NCI-H2081 (cell line): ENCODE data around the gene MYB.

Experiments
- DNase-seq, 2 experiments: peaks; one replicate each; lab custom pipeline; 2025; lab: John Stamatoyannopoulos, UW

MYB gene

DNA sequence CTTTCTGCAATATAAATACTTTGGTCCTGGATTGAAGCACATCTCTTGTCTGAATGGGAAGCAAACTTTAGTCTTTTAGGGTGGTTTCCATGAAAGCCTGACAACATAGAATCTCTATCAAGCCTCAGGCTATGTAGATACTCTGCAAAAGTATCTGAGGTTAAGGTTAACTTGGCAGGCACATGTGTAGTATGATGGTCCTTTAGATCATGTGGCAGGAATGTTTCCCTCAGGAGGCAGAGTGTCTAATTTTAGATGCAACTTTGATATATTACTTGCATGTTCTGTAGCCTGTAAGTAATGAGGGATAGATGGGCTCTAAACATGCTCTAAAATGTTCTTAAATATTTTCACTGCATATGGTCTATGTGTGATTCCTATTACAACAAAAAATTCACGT lies 8.2 kb downstream of the MYB start:
- DNase-seq: no peak

DNA sequence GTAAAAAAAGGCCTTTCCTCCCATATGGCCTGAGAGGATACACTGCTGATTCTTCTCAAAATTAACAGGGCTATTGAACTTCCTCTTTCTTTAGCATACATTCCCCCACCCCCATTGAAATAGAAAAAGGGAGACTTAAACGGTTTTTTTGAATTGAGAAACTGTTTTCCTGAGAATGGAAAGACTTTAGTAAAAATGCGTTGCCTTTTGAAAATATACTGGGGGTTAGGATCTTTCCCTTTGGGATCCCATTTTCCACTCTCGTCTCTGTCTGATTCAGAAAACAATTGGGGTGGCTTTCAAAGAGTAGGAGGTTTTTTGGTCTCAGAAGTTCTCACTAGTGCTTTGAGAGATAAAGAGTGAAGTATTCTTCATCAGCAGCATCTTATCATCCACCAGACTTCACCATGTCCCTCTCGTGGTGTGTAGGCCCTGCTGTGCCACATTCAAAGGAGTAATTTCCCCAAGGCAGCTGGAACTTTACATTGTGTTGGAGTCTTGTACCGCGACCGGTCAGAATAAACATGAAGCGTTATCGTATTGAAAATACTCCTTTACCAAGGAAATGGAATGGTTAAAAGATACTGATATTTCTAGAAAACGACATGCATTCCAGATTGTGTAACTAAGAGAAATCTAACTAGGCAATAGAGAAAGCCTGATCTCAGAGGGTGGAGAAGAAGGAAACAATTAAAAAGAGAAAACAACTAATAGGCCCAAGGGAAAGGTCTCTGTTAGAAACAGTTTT lies 10.6 kb downstream of the MYB start:
- DNase-seq: no peak

DNA sequence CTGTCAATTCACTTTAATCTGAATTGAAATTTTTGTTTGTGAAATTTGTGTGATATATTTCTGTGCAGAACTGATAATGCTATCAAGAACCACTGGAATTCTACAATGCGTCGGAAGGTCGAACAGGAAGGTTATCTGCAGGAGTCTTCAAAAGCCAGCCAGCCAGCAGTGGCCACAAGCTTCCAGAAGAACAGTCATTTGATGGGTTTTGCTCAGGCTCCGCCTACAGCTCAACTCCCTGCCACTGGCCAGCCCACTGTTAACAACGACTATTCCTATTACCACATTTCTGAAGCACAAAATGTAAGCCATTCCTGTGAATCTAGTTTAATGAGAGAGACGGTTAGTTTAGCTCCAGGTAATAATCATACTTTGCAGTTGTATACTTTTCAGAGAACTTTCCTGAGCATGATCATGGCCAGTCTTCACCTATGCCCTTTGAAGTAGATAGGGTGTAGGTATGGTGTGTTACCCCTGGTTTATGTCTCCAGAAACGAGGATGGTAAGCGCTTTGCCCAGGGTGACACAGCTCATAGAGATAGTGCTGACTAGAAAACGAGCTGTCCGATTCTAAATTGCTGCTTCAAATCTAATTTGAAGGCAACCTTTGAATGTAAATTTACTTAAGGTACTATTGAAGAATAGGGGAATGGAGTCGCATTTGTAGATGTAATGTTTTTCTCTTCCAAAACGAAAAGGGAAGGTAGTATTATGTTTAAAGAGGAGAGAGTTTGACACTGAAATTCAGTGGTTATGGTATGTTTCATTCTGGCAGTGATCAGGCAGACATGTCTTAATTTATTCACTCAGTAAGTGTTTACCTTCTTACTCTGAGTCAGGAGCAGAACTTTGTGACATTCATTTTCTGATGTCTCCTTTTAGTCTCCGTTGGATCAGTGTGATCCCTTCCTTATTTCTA lies 11.4 kb downstream of the MYB start:
- DNase-seq: no peak

DNA sequence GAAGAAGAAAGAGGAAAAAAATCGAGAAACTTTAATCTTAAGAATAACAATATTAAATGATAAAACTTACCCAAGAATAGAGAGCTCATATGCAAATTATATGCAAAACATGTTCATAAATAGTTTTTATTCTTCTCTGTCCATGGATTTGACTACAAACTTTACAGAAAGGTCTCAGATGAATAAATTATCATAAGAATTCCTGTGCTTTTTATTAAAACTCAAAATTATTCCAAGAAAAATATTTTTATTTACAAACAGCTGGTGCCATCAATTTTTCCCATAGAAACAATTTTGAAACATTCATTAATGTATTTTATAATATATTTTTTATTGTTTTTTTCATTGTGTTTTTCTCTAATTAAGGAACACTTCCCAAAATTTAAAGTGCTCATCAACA lies 12.1 kb downstream of the MYB start:
- no peak for DNase-seq

DNA sequence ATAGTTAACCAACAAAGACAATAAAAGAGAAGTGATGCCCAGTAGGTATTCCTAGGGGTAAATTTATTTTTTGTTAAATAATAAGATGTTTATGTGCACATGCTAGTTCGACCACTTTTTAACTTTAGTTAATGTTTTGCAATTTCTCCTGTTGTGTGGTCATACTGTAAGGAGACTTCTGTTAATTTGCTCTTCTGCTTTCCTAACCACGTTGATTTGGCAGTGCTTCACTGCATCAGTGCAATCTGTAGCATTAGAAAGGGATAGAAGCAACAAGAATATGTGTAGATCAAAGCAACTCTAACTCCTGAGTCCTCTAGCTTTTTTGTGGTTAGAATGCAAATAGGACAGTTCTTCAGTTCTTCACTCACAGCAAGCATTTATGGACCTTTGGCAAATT lies 13.9 kb downstream of the MYB start:
- DNase-seq: no peak

DNA sequence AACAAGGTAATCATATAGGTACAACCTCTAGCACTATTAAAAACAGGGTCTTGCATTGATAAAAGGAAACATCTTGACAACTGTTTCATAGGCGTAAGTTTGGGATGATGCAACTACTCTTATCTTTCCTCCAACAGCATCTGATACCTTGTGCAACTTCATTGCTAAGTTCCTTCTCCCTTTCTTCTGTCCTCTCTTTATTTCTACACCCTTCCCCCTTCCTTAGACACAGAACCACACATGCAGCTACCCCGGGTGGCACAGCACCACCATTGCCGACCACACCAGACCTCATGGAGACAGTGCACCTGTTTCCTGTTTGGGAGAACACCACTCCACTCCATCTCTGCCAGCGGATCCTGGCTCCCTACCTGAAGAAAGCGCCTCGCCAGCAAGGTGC lies 14.4 kb downstream of the MYB start:
- peak in 1 of 2 experiments; percentile 14 for DNase-seq

DNA sequence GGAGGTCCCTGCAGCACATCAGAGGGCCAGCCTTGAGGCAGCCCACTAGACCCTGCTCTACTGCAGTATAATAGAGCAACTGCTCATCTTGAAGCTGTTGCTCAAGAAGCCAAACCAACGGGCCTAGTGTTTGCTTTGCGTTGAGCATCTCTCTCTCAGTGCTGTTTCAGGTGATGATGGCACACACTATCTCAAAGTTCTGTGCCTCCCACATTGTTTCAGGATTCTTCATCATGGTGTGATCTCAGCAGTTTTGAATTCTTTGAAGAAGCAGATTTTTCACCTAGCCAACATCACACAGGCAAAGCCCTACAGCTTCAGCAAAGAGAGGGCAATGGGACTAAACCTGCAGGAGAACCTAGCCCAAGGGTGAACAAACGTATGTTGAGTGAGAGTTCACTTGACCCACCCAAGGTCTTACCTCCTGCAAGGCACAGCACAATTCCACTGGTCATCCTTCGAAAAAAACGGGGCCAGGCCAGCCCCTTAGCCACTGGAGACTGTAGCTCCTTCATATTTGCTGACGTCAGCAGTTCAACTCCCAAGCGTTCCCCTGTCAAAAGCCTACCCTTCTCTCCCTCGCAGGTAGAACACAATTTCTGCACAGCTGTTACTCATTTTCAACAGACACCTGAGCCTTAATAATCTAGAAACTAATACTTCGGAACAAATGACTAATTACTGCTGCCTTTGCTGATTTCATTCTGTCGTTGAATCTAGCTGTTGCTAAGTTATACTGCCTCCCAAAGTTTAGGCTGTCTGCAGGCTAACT lies 15.8 kb downstream of the MYB start:
- no peak for DNase-seq

DNA sequence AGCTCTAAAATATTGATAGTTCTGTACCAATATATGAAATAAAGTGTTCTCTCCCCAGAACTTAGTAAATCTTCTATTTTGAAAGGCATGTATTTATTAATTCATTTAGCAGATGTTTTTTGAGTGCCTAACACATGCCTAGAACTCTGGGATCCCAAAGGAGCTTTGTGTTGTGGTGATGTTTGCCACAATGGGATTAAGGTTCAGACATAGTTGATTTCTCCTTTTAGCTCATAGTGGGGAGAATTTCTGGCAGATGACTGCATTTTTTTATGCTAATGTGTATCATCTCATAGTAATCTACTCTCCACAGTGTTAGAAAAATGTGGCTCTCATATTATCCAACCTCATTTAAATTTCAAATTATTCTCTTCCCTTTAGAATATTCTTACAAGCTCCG lies 21.7 kb downstream of the MYB start:
- no peak for DNase-seq

DNA sequence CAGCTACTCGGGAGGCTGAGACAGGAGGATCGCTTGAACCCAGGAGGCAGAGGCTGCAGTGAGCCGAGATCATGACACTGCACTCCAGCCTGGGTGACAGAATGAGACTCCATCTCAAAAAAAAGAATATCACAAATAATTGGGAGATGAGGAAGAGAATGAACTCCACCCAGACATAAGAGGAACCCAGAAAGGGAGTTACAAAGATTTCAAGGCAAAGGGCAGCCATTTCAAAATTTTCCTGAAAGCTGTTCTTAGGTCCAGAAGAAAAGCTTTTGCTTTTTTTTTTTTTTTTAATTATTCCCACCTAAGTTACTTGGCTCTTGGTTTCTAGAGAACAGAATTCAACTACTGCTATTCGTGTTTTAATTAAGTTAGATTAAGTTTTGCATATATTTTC lies 23.8 kb downstream of the MYB start:
- DNase-seq: no peak

DNA sequence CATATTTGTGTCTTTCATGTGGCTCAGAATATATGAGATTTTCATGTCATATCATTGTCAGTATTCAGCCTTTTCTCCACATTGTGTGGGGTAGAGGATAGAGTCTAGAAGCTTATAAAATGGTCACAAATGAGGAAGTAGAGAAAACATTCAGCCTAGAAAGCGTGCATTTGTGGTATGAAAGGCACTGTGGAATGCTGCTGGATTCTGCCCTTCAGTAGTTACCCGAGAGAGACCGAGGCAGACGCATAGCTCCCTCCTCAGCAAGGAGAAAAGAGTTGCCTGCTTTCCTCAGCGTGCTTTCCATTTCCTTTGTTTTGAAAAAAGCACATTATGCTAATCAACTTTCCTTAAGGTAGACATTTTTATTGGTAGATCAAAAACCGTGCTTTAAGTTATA lies 28.7 kb downstream of the MYB start:
- no peak for DNase-seq

DNA sequence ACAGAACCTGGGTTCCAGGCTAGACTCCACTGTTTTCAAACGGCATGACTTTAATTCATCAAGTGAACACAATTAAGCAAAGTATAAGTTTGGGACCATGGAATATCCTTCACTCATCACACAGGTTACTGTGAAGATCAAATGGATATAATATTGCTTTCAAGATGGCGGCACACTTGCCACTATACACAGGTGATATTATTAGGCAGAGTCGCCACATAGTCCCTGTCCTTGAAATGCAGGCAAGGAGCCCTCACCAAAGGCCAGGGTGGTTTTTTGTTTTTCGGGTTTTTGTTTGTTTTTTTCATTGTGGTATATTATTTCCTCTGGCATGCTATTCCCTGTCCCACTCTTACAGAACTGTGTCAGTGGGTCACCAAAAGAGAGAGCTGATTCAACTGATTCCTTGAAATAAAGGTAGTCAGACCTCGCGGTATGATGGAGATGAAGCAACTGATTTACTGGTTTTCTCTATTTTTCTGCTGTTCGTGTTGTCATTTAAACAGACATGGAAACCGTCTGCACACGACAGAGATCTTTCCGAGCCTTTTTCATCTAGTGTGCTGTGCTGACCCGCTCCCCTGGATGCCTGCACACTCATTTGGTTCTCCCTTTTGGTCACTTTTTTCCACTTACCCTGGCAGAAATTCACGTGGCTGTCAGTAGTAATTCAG lies 29.7 kb downstream of the MYB start:
- DNase-seq: no peak

DNA sequence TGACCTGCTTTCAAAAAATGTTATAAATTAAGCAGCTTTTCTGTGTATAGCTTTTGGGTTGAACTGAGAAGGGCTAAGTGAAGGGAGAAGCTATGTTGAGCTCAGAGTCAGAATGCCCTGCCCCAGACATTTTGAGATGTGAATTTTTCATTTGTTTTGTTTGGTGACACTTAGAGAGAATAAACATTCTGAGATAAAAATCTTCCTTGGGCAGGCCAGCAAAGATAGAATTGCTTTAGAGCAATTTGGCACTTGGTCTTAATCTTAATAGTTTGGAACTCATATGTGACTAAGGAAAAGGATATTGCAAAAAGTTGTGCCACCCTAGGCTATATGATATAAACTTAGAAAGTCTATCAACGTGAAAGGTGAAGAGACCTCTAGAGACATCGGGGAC lies 30.2 kb downstream of the MYB start:
- DNase-seq: no peak

DNA sequence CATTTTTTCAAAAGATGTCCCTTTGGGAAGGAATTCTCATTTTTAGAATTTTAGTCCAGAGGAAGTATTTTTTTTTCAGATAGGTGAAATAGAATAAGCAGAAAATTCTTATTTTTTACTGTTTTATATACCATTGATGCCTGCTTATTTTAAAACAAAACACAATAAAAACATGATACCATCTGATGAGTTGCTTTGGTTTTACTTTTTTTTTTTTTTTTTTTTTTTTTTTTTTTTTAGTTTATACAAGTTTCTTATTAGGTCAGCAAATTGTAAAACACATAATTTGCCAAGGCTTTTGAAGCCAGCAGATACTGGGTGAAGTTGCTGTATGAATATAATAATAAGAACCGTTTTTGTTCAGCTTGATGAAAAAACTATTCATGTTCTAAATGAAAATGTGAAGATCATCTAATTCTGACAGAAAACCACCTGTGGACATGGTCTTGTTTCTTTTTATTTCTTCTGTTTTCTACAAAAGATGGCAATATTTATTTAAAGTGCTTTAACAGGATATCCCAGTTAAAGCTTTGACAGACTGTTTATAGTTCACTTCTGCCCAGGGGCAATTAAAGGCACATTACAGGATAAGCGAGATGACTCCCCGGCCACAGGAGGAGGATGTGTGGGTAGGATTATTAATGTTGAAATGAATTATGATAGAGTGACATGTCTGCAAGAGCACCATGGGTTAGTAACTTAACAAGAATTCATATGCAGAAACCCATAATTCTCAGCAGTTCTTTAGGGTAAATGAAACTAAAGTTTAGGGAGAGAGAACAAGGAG lies 31.1 kb downstream of the MYB start:
- no peak for DNase-seq

DNA sequence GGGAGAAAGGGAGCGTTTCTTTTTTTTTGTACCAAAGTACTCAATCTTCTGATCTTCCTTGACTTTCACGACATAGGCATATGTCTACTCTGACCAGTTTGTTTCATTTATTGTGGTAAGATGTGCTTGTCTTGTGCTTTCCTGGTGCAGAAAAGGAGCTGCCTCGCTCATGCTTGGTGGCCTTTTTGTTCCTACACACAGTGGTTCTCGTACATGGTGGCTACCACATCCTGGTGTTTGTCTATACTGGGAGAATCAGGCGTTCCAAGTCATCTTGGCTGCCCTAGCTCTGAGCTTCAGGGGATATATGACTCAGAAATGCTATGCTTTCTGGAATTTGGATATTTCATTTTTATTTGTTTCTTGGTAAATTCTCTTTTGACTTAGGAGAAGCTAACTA lies 31.8 kb downstream of the MYB start:
- no peak for DNase-seq

DNA sequence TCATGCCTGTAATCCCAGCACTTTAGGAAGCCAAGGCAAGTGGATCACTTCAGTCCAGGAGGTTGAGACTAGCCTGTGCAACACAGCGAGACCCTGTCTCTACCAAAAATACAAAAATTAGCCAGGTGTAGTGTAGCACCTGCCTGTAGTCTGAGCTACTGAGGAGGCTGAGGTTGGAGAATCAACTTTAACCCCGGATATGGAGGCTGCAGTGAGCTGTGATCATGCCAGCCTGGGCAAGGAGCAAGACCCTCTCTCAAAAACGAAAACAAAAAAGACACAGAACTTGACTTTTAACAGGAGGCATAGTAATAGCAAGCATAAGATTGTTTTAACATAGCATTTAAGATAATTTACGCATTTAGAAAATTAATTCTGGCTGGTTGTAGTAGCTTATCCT lies 32.5 kb downstream of the MYB start:
- DNase-seq: no peak

DNA sequence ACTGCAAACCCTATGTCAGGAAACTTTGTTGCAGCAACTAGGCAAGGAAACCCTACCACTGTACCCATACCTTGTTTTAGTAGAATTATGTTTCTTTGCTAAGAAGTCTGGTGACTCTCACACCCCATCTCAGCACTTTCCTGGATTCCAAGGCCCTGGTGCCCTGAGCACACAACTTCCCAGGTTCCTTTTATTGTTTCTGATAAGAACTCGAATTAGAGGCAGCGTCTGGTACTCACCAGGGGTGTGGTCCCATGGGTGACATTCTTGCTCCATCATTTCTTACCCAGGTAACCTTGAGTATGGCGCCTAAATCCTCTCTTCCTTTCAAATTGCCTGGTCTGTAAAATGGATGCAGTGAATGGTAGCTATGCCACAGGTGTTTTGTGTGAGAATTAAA lies 34.1 kb downstream of the MYB start:
- no peak for DNase-seq

DNA sequence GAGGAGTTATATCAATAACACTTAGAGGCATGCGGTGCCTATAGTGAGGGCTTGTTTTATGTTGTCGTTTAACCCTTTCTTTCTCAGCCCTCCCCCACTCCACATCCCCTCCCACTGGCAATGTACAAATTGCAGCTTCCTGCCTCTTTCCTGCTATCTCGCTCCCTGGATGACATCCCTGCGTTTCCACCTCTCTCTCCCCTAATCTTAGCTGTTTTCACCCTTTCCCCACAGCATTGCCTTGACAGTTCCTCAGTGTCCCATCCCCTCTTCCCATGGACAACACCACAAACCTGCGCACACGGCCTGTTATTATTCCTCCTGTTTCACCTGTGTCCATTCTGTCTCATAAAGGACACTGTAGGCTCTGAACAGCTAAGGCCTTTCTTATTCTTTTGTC lies 34.5 kb downstream of the MYB start:
- DNase-seq: no peak

DNA sequence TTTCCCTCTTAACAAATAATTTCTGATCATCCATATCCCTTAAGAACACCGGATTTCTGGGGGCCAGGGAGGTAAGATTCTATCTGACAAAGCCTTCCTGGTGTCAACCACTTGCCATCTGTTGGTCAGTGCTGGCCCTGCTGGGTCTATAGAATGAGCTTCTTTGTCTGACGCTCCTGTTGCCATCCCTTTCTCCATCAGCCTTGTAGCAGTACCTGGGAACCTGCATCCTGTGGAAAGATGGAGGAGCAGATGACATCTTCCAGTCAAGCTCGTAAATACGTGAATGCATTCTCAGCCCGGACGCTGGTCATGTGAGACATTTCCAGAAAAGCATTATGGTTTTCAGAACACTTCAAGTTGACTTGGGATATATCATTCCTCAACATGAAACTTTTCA lies 36.6 kb downstream of the MYB start:
- no peak for DNase-seq

DNA sequence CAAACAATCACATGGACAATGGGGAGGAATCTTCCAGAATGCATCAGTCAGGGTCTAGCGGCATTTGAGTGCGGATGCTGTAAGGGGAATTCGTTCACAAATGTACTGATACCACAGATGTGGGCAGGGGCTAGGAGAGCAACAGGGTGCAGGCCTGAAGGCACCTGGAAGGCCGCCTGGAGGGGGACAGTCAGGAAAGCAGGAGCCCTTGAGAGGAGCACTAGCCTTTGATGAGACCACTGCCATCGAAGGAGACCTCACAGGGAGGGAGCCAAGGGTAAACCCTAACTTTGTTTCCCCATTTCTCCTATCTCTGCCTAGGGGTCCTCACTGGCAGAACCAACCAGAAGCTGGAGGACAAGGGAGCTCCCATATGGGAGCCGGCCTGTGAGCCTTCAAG lies 38.2 kb downstream of the MYB start:
- no peak for DNase-seq

DNA sequence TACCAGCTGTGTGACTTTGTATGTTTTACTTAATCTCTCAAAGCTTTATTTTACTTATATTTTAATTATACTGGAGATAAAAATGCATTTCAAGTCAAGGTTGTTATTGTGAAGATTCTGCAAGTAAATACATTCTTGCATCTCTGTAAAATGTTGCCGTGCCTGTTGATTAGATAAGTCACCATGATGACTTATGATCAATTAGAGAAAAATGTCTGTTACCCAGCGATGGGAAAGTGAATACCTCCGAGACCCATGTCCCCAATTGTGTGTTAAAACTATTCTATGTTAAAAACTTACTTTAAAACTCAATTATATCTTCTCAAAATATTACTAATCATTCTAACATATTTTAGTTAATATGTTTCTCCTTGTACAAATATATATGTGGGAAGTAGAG lies 39.9 kb downstream of the MYB start:
- DNase-seq: no peak

DNA sequence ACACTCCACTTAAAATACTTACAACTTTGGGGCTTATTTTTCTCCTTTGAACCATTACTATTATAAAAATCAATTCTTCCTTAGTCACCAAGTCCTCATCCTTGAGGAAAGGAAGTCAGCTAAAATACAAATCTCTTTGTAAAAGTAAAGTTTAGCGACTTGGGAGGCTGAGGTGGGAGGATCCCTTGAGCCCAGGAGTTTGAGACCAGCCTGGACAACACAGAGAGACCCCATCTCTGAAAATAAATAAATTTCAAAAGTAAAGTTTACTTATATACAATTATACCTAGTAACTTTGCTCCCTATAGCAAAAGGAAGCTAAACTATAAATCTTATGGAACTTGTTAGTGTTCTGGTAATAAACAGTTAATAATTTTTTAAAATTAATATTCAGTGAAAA lies 40.4 kb downstream of the MYB start:
- DNase-seq: no peak
